OCI-LY7 (cell line): ENCODE results near the gene SHISAL1. TPM values are rescaled to one million over a fixed set of nuclear protein-coding genes. Genes with fewer than 3 reads are reported as not detected.

Experiments
- BruUV-seq: library from RNA; stranded (reverse); fragments of 400-500 nt; replicated peaks from 2 replicates; lab custom pipeline; 2021; lab: Mats Ljungman, UMichigan
- CTCF ChIA-PET: fragments of 300-600 bp; sonication (Branson Sonifier 250); formaldehyde crosslinking; loops from one replicate; lab custom pipeline; 2022; ENCODE audit warnings: antibody characterized with exemption; ENCODE audit not compliant: unreplicated experiment; lab: Charles Lee
- POLR2A ChIA-PET: fragments of 300-600 bp; sonication (Branson Sonifier 250); formaldehyde crosslinking; loops from one replicate; lab custom pipeline; 2022; ENCODE audit warnings: antibody characterized with exemption; lab: Charles Lee
- DNase-seq: peaks from one replicate; pipeline ENCODE4 v3.0.0-alpha.2; 2015; ENCODE audit warnings: low spot score
- H2AFZ ChIP-seq: fragments of 200-600 bp; sonication (generic), shearing (Covaris generic); 2 replicates; pipeline ENCODE4 v1.6.1; 2014; ENCODE audit warnings: mild to moderate bottlenecking, antibody characterized with exemption, low read length, moderate library complexity
- H3K27ac ChIP-seq: fragments of 200-600 bp; sonication (generic); 2 replicates; pipeline ENCODE4 v1.5.1; 2014; ENCODE audit warnings: mixed run types, low read depth, mild to moderate bottlenecking, moderate library complexity, low read length, inconsistent platforms; ENCODE audit not compliant: poor library complexity, severe bottlenecking
- H3K36me3 ChIP-seq: fragments of 200-600 bp; sonication (generic); 2 replicates; pipeline ENCODE4 v1.6.1; 2014; ENCODE audit warnings: mild to moderate bottlenecking, antibody characterized with exemption, low read length, moderate library complexity, mixed read lengths; ENCODE audit not compliant: insufficient read depth
- H3K4me1 ChIP-seq: fragments of 200-600 bp; sonication (generic); 2 replicates; pipeline ENCODE4 v1.5.1; 2014; ENCODE audit warnings: mild to moderate bottlenecking, low read length; ENCODE audit not compliant: insufficient read depth, poor library complexity, severe bottlenecking
- H3K4me2 ChIP-seq: fragments of 200-600 bp; sonication (generic); 2 replicates; pipeline ENCODE4 v1.6.1; 2014; ENCODE audit warnings: mild to moderate bottlenecking, low read length
- H3K4me3 ChIP-seq: fragments of 200-600 bp; sonication (generic); 2 replicates; pipeline ENCODE4 v1.5.1; 2014; ENCODE audit warnings: mild to moderate bottlenecking, low read depth, low read length; ENCODE audit not compliant: poor library complexity, severe bottlenecking
- H3K79me2 ChIP-seq: fragments of 200-600 bp; sonication (generic); 2 replicates; pipeline ENCODE4 v1.6.1; 2016; ENCODE audit warnings: low read depth, mild to moderate bottlenecking, low read length, moderate library complexity, mixed read lengths; ENCODE audit not compliant: insufficient read depth
- H3K9me2 ChIP-seq: fragments of 200-600 bp; sonication (generic); 2 replicates; pipeline ENCODE4 v1.6.1; 2016; ENCODE audit warnings: mild to moderate bottlenecking, low read length, mixed read lengths; ENCODE audit not compliant: insufficient read depth
- H3K9me3 ChIP-seq: fragments of 200-600 bp; sonication (generic); 2 replicates; pipeline ENCODE4 v1.6.1; 2014; ENCODE audit warnings: mild to moderate bottlenecking, mixed run types, low read length, mixed read lengths
- H4K20me1 ChIP-seq: fragments of 200-600 bp; sonication (generic); 2 replicates; pipeline ENCODE4 v1.6.1; 2014; ENCODE audit warnings: mild to moderate bottlenecking, antibody characterized with exemption, low read length, moderate library complexity, mixed read lengths; ENCODE audit not compliant: insufficient read depth
- EZH2phosphoT487 ChIP-seq: fragments of 200-600 bp; sonication (generic); IDR thresholded peaks from 2 replicates; pipeline ENCODE4 v1.6.1; 2018; ENCODE audit warnings: low read depth, borderline replicate concordance, mild to moderate bottlenecking, mixed run types, antibody characterized with exemption, low read length, moderate library complexity, mixed read lengths
- intact Hi-C: fragments of 100-400 bp; cut with micrococcal nuclease; formaldehyde crosslinking; loops from one replicate; pipeline ENCODE4 v1.10.0; 2022; ENCODE audit not compliant: unreplicated experiment
- total RNA-seq, 2 experiments: library from RNA; depleted of rRNA in 1 of 2; stranded (reverse); fragments of >200 nt in 1 of 2; shearing (Covaris generic) in 1 of 2; gene quantifications; 2 replicates each; pipeline ENCODE4 v1.2.3, GENCODE V29; 2014 to 2022
- TF ChIP-seq, protein P1 (sequence below): fragments of 200-600 bp; sonication (generic); conservative IDR thresholded peaks from 2 replicates; pipeline ENCODE4 v1.5.1; 2014; ENCODE audit warnings: mild to moderate bottlenecking, antibody characterized with exemption, low read length, moderate library complexity, mixed read lengths

The SHISAL1 gene
- total RNA-seq, 2 experiments from 2014 or later = not detected

DNA sequence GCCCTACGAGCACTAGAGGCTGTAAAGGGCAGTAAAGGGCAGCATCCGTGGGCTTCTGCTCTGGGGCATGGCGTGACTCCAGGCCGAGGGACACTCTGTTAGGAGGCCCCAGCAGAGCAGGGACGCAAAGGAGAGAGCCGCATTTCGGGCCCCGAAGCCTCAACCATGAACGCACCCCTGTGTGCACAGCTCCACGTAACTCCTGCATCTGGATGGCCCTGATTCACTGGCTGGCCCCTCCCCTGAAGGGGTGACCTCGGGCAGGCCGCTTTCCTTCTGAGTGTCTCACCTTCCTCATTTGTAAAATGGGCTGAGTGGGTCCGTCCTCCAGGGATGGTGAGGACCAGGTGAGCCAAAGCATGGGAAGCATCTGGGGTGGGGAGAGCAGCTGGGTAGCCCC is 13.6 kb downstream of the SHISAL1 start:
- Histone ChIP-seq H3K27ac (no peak overlapping the region), H3K4me3 (no peak overlapping the region)

DNA sequence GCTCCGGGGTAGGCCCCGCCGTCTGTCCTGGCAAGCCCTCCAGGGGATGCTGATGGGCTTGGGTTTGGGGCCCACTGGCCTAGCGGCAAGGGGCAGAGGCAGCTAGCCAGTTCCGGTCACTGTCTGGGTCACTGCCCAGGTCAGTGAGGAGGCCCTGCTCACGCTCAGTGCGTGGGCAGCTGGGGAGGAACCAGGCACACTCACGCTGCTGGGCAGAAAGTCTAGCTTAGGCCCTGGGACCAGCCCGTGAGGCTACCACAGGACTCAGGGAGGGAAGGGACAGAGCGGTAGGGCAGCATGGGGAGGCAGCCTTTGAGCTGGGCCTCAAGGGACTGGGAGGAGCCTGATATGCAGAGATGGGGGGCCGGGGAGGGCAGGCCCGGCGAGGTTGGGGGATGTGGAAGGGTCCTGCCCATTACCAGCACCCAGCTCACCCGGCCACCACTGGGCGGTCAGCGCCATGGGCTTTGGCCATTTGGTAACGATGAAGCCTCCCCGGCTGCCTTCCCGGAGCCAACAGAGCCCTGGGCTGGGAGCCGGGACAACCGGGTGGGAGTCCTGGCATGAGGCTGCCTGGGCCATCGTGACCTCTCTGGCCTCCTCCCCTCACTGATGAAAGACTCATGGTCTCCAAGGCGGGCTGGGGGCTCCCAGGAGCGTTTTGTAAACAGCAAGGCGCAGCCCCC is 14.2 kb downstream of the SHISAL1 start:
- no peaks in the 10 kb centered on the region for H3K79me2 ChIP-seq
- no peaks in the 10 kb centered on the region for H4K20me1 ChIP-seq
- POLR2A ChIA-PET = interaction anchor here (0.6 kb wide), 1 partner anchor 225 kb away, joined by 3 read pairs; no protein-coding TSS in a partner anchor
- H2AFZ ChIP-seq = no peak overlapping the region
- no peaks in the 10 kb centered on the region for H3K36me3 ChIP-seq
- H3K9me3 ChIP-seq = no peaks in the 10 kb centered on the region
- no peaks in the 10 kb centered on the region for H3K9me2 ChIP-seq
- no peak overlapping the region for H3K27ac ChIP-seq
- intact Hi-C loops = no loop called here
- H3K4me3 ChIP-seq = no peak overlapping the region
- H3K4me1 ChIP-seq = no peaks in the 10 kb centered on the region
- BruUV-seq = no TSS peak
- no peak for DNase-seq
- H3K4me2 ChIP-seq = no peak overlapping the region
- TF ChIP-seq EZH2phosphoT487 = no peak
- TF ChIP-seq, protein P1, sequence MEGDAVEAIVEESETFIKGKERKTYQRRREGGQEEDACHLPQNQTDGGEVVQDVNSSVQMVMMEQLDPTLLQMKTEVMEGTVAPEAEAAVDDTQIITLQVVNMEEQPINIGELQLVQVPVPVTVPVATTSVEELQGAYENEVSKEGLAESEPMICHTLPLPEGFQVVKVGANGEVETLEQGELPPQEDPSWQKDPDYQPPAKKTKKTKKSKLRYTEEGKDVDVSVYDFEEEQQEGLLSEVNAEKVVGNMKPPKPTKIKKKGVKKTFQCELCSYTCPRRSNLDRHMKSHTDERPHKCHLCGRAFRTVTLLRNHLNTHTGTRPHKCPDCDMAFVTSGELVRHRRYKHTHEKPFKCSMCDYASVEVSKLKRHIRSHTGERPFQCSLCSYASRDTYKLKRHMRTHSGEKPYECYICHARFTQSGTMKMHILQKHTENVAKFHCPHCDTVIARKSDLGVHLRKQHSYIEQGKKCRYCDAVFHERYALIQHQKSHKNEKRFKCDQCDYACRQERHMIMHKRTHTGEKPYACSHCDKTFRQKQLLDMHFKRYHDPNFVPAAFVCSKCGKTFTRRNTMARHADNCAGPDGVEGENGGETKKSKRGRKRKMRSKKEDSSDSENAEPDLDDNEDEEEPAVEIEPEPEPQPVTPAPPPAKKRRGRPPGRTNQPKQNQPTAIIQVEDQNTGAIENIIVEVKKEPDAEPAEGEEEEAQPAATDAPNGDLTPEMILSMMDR = no peak
- CTCF ChIA-PET = no interaction called here

More for the DNA sequence above, 13.6 kb downstream of the SHISAL1 start:
- intact Hi-C loops = no loop called here
- H3K4me2 ChIP-seq = no peak overlapping the region
- no peak for TF ChIP-seq EZH2phosphoT487
- TF ChIP-seq, protein P1 = no peak
- no peaks in the 10 kb centered on the region for H3K9me2 ChIP-seq
- no peaks in the 10 kb centered on the region for H3K36me3 ChIP-seq
- CTCF ChIA-PET = no interaction called here
- no peaks in the 10 kb centered on the region for H3K79me2 ChIP-seq
- POLR2A ChIA-PET = no interaction called here
- no peaks in the 10 kb centered on the region for H3K4me1 ChIP-seq
- no peak for DNase-seq
- no peak overlapping the region for H2AFZ ChIP-seq
- H4K20me1 ChIP-seq = no peaks in the 10 kb centered on the region
- BruUV-seq = no TSS peak
- H3K9me3 ChIP-seq = no peaks in the 10 kb centered on the region

DNA sequence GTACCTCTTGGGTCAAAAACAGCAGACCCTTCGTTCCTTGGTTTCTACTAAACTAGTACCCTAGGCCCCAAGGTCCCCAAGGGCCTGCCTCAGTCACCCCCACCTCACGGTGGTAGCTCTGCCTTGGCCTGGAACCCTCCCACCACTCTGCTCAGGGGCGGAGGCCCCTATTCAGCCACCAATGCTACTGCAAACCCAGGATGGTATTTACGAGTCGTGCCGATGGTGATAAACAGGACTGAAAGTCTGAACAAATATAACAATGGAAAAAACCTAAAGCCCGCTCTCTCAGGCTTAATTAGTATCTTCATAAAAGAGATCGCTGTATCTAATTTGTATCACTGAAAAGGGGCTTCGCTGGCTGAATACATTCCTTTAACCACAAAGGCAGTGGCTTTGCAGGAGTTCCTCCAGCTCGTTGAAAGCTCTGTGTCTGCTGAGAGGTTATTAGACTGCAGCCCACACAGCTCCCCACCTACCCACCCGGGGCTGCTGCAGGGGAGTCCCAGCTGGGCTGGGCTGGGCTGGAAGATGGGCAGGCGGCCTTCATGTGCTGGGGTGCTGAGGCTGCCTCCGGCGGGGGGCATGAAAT is 15.2 kb downstream of the SHISAL1 start:
- intact Hi-C loops = no loop called here
- Histone ChIP-seq H3K4me2 (no peak overlapping the region), H2AFZ (no peak overlapping the region), H4K20me1 (no peaks in the 10 kb centered on the region), H3K79me2 (no peaks in the 10 kb centered on the region), H3K4me1 (no peaks in the 10 kb centered on the region), H3K36me3 (no peaks in the 10 kb centered on the region), H3K27ac (no peak overlapping the region), H3K9me2 (no peaks in the 10 kb centered on the region), H3K9me3 (no peaks in the 10 kb centered on the region), H3K4me3 (no peak overlapping the region)
- BruUV-seq = no TSS peak
- POLR2A ChIA-PET = no interaction called here
- TF ChIP-seq, protein P1 = no peak
- no peak for TF ChIP-seq EZH2phosphoT487
- CTCF ChIA-PET = no interaction called here
- DNase-seq = no peak
